Measurements from ENCODE around the gene GLRX2. TPM values are rescaled to one million over a fixed set of nuclear protein-coding genes. Genes with fewer than 3 reads are reported as not detected.
"Not testable (repeated sequence)": the region's sequence is repeated elsewhere in the genome, so short reads cannot be mapped to it uniquely, and the experiment has no call there.

The GLRX2 gene
- polyA plus RNA-seq, 1 donor: 16.7 TPM

DNA sequence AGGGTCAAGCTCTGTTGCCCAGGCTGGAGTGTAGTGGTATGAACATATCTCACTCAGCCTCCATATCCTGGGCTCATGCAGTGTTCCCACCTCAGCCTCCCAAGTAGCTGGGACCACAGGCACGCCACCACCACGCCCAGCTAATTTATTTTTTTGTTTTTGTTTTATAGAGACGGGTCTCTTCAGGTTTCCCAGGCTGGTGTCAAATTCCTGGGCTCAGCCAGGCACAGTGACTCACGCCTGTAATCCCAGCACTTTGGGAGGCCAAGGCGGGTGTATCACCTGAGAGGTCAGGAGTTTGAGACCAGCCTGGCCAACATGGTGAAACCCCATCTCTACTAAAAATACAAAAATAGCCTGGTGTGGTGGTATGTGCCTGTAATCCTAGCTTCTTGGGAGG is 56.3 kb downstream of the GLRX2 start:
- H3K27ac ChIP-seq (ENCODE audit: low read length); H3K4me3 ChIP-seq (ENCODE audit: low read length); H3K4me1 ChIP-seq (ENCODE audit: control insufficient read depth, insufficient read depth, low read length); H3K9me3 ChIP-seq (ENCODE audit: control insufficient read depth, low read depth, low read length); DNase-seq; H3K27me3 ChIP-seq (ENCODE audit: control insufficient read depth, insufficient read depth, low read length): not testable (repeated sequence)
- WGBS (ENCODE audit: insufficient coverage, low lambda C conversion rate): no CpG with 5 or more reads among the region's 5 CpGs
- H3K36me3 ChIP-seq (ENCODE audit: control insufficient read depth, insufficient read depth, low read length): peaks cover 30% of the 10 kb centered on the region

Other genes with a start within 250 kb of the GLRX2 start
- 32.7 TPM for gene UCHL5, start 46.1 kb downstream of the GLRX2 start, polyA plus RNA-seq
- 27.9 TPM for gene RO60, start 45.8 kb downstream of the GLRX2 start, polyA plus RNA-seq
- 23.7 TPM for gene CDC73, start 16.6 kb upstream of the GLRX2 start, polyA plus RNA-seq
- 4.9 TPM for gene B3GALT2, start 81.2 kb upstream of the GLRX2 start, polyA plus RNA-seq

Measured in large intestine (tissue), 3 donors.